ENCODE measurements around the gene SLC7A8. TPM values are rescaled to one million over a fixed set of nuclear protein-coding genes. Genes with fewer than 3 reads are reported as not detected.
"Not testable (repeated sequence)": the region's sequence is repeated elsewhere in the genome, so short reads cannot be mapped to it uniquely, and the experiment has no call there.

SLC7A8 gene
- total RNA-seq, 1 donor from 2014 or later, result 56.5 TPM

DNA sequence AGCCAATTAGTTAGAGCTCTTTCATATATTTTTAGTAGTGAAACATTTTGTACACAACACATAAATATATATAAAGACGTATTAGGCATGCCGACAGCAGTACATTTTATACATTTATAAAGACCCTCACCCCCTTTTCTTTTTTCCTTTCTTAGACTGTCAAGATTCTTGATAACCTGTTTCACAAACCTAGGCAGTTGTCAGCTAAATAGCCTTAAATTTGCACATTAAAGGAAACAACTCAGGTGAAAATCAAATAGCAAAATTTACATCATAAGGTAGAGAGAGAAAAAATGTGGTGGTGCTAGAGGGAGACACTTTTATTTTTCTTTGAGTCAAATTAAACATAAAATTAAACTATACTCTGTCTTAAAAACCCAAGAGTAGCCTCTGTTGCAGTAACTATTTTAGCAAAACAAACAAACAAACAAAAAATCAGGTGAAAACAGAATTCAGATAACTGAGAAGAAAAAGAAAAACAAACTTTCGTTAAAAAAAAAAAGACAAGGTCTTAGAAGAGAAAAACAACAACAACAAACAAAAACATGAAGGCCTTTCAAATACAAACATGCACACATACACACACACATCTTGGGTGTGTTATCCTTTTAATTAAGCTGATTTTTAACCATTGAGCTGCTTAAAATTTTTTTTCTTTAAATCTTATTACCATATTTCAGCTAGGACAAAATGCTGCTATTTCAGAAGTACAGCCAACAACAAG lies 23.1 kb upstream of the SLC7A8 start:
- H3K27me3 Mint-ChIP-seq (ENCODE audit: insufficient read depth, low read depth), result no peaks in the 10 kb centered on the region
- H3K4me2 ChIP-seq, result peak overlapping the region; percentile 26
- no peak overlapping the region for H3K4me3 ChIP-seq

DNA sequence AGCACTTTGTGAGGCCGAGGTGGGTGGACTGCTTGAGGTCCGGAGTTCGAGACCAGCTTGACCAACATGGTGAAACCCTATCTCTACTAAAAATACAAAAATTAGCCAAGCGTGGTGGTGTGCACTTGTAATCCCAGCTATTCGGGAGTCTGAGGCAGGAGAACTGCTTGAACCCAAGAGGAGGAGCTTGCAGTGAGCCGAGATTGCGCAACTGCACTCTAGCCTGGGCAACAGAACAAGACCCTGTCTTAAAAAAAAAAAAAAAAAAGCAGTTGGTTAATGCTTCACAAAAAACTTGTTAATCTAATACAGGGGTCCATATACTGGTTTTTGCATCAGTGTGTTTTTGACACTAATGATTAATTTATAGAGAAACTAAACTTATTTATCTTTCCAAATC lies 18.5 kb upstream of the SLC7A8 start:
- no peak overlapping the region for H3K27ac ChIP-seq
- no peak overlapping the region for H3K4me3 Mint-ChIP-seq
- H3K36me3 ChIP-seq, result no peaks in the 10 kb centered on the region
- H3K27me3 ChIP-seq, result no peaks in the 10 kb centered on the region
- H3K9ac ChIP-seq, result no peak overlapping the region
- H4K20me1 ChIP-seq (ENCODE audit: low read depth), result no peaks in the 10 kb centered on the region
- H3K27ac Mint-ChIP-seq, result no peak overlapping the region
- H3K4me3 ChIP-seq, result no peak overlapping the region
- peaks cover 2% of the 10 kb centered on the region for H3K9me3 Mint-ChIP-seq
- no peak overlapping the region for H3K4me2 ChIP-seq
- no peaks in the 10 kb centered on the region for H3K27me3 Mint-ChIP-seq (ENCODE audit: insufficient read depth, low read depth)
- TF ChIP-seq EZH2phosphoT487 (IDR thresholded peaks at IDR 0.05) (no peak), EZH2 (IDR thresholded peaks at IDR 0.05) (no peak)
- TF ChIP-seq, protein P1, sequence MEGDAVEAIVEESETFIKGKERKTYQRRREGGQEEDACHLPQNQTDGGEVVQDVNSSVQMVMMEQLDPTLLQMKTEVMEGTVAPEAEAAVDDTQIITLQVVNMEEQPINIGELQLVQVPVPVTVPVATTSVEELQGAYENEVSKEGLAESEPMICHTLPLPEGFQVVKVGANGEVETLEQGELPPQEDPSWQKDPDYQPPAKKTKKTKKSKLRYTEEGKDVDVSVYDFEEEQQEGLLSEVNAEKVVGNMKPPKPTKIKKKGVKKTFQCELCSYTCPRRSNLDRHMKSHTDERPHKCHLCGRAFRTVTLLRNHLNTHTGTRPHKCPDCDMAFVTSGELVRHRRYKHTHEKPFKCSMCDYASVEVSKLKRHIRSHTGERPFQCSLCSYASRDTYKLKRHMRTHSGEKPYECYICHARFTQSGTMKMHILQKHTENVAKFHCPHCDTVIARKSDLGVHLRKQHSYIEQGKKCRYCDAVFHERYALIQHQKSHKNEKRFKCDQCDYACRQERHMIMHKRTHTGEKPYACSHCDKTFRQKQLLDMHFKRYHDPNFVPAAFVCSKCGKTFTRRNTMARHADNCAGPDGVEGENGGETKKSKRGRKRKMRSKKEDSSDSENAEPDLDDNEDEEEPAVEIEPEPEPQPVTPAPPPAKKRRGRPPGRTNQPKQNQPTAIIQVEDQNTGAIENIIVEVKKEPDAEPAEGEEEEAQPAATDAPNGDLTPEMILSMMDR (IDR thresholded peaks at IDR 0.05), result no peak
- no peaks in the 10 kb centered on the region for H3K79me2 ChIP-seq (ENCODE audit: low read depth)
- peaks cover 2% of the 10 kb centered on the region for H3K4me1 Mint-ChIP-seq
- no peak overlapping the region for H2AFZ ChIP-seq (replicated peaks)
- H3F3A ChIP-seq (ENCODE audit: low read depth), result peaks cover 7% of the 10 kb centered on the region
- peaks cover 5% of the 10 kb centered on the region for H3K4me1 ChIP-seq
- DNase-seq (ENCODE audit: low spot score), result no peak
- no peaks in the 10 kb centered on the region for H3K36me3 Mint-ChIP-seq
- no peaks in the 10 kb centered on the region for H3K9me3 ChIP-seq (ENCODE audit: low read depth)

More for the DNA sequence above, 23.1 kb upstream of the SLC7A8 start:
- Histone ChIP-seq H3K27me3 (no peaks in the 10 kb centered on the region), H3F3A (ENCODE audit: low read depth) (peaks cover 10% of the 10 kb centered on the region), H3K4me1 (peaks cover 10% of the 10 kb centered on the region), H3K36me3 (no peaks in the 10 kb centered on the region), H3K9me3 (ENCODE audit: low read depth) (no peaks in the 10 kb centered on the region), H3K9ac (no peak overlapping the region), H4K20me1 (ENCODE audit: low read depth) (no peaks in the 10 kb centered on the region), H2AFZ (replicated peaks) (peak overlapping the region; percentile 83), H3K79me2 (ENCODE audit: low read depth) (no peaks in the 10 kb centered on the region), H3K27ac (no peak overlapping the region)
- no peak overlapping the region for H3K4me3 Mint-ChIP-seq
- H3K4me1 Mint-ChIP-seq, result no peaks in the 10 kb centered on the region
- H3K27ac Mint-ChIP-seq, result no peak overlapping the region
- TF ChIP-seq EZH2phosphoT487 (IDR thresholded peaks at IDR 0.05), result no peak
- TF ChIP-seq, protein P1 (IDR thresholded peaks at IDR 0.05), result no peak
- TF ChIP-seq EZH2 (IDR thresholded peaks at IDR 0.05), result no peak
- H3K36me3 Mint-ChIP-seq, result no peaks in the 10 kb centered on the region
- H3K9me3 Mint-ChIP-seq, result peaks cover 2% of the 10 kb centered on the region
- DNase-seq (ENCODE audit: low spot score), result no peak

DNA sequence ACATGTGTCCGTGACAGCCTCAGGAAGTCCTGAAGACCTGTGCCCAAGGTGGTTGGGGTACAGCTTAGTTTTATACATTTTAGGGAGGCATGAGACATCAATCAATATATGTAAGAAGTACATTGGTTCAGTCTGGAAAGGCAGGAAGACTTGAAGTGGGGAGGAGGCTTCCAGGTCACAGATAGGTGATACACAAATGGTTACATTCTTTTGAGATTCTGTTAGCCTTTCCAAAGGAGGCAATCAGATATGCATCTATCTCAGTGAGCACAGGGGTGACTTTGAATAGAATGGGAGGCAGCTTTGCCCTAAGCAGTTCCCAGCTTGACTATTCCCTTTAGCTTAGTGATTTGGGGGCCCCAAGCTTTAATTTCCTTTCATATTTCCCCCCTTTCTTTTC lies 15.7 kb upstream of the SLC7A8 start:
- not testable (repeated sequence) for H3K27ac Mint-ChIP-seq

DNA sequence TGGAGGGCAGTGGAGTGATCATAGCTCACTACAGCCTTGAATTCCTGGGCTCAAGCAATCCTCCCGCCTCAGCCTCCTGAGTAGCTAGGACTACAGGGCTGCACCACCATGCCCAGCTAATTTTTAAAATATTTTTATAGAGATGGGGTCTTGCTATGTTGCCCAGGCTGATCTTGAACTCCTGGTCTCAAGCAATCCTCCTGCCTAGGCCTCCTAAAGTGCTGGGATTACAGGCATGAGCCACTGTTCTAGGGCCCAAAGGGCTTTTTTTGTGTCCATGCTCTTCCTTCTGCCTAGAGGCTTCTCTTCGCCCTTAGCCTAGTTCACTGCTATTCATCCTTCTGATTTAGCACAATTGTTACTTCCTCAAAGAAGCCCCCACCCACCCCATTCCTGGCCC lies 13.0 kb upstream of the SLC7A8 start:
- not testable (repeated sequence) for H3K9me3 ChIP-seq (ENCODE audit: low read depth); H3K36me3 ChIP-seq; H3F3A ChIP-seq (ENCODE audit: low read depth); H3K27me3 Mint-ChIP-seq (ENCODE audit: insufficient read depth, low read depth); H2AFZ ChIP-seq (replicated peaks); H4K20me1 ChIP-seq (ENCODE audit: low read depth); H3K9me3 Mint-ChIP-seq; H3K27ac Mint-ChIP-seq; DNase-seq (ENCODE audit: low spot score); H3K4me1 ChIP-seq; H3K27ac ChIP-seq; H3K4me3 Mint-ChIP-seq; H3K4me1 Mint-ChIP-seq; H3K79me2 ChIP-seq (ENCODE audit: low read depth); H3K9ac ChIP-seq; H3K36me3 Mint-ChIP-seq; H3K4me2 ChIP-seq; H3K27me3 ChIP-seq; H3K4me3 ChIP-seq

More for the DNA sequence above, 15.7 kb upstream of the SLC7A8 start:
- not testable (repeated sequence) for H3K27me3 ChIP-seq; H3K9me3 Mint-ChIP-seq; H4K20me1 ChIP-seq (ENCODE audit: low read depth); H3K27me3 Mint-ChIP-seq (ENCODE audit: insufficient read depth, low read depth); H3K36me3 Mint-ChIP-seq; H3K4me1 ChIP-seq; H3K4me2 ChIP-seq; DNase-seq (ENCODE audit: low spot score); H3K36me3 ChIP-seq; H3K4me3 ChIP-seq; H2AFZ ChIP-seq (replicated peaks); H3K4me3 Mint-ChIP-seq; H3F3A ChIP-seq (ENCODE audit: low read depth); H3K4me1 Mint-ChIP-seq; H3K27ac ChIP-seq; H3K9ac ChIP-seq; H3K79me2 ChIP-seq (ENCODE audit: low read depth); H3K9me3 ChIP-seq (ENCODE audit: low read depth)

Data from neural progenitor cell (in vitro differentiated cells).